CD4-positive, CD25-positive, alpha-beta regulatory T cell (primary cell): ENCODE measurements around the gene L1CAM. TPM values are rescaled to one million over a fixed set of nuclear protein-coding genes. Genes with fewer than 3 reads are reported as not detected.

ENCODE experiments used
- ATAC-seq, 2 donors: fragments of 150-1000 bp; cut with Tn5 transposase; one replicate each; pipeline ENCODE4 v1.10.0; 2021; ENCODE audit warnings: low read depth in 2 of 2, moderate number of reproducible peaks in 2 of 2, moderate library complexity in 1 of 2
- DNase-seq, 3 donors: peaks; one replicate each; pipeline versions ENCODE4 v3.0.0 to v3.0.0-alpha.2; 2012 to 2022; ENCODE audit warnings: mixed read lengths in 1 of 3
- H3K27ac ChIP-seq: one replicate; pipeline ENCODE4 v1.7.0; 2013; ENCODE audit warnings: mild to moderate bottlenecking, low read length; ENCODE audit not compliant: insufficient read depth, poor library complexity, severe bottlenecking
- H3K27me3 ChIP-seq: one replicate; pipeline ENCODE4 v1.7.0; 2013; ENCODE audit warnings: low read length; ENCODE audit not compliant: control insufficient read depth, insufficient read depth
- H3K36me3 ChIP-seq: one replicate; pipeline ENCODE4 v1.7.0; 2013; ENCODE audit warnings: mild to moderate bottlenecking, low read length, moderate library complexity; ENCODE audit not compliant: control insufficient read depth, insufficient read depth
- H3K4me1 ChIP-seq: 2 replicates; pipeline ENCODE4 v1.7.0; 2013; ENCODE audit warnings: mild to moderate bottlenecking, low read length; ENCODE audit not compliant: insufficient read depth, control insufficient read depth, poor library complexity, severe bottlenecking
- H3K4me3 ChIP-seq: one replicate; pipeline ENCODE4 v1.7.0; 2013; ENCODE audit warnings: low read depth, mild to moderate bottlenecking, low read length, moderate library complexity
- H3K9me3 ChIP-seq, 2 experiments: 1 replicate in 1 of 2; 2 replicates in 1 of 2; pipeline ENCODE4 v1.7.0; 2013; ENCODE audit warnings: low read length in 2 of 2, mild to moderate bottlenecking in 1 of 2, moderate library complexity in 1 of 2; ENCODE audit not compliant: control insufficient read depth in 2 of 2
- H3K27ac Mint-ChIP-seq, 3 donors: one replicate each; pipeline ENCODE4 v1.8.0; 2020 to 2022; ENCODE audit warnings: mild to moderate bottlenecking in 3 of 3, mixed read lengths in 3 of 3, moderate library complexity in 2 of 3
- H3K27me3 Mint-ChIP-seq: one replicate; pipeline ENCODE4 v1.8.0; 2022; ENCODE audit warnings: mild to moderate bottlenecking, mixed read lengths
- H3K36me3 Mint-ChIP-seq: one replicate; pipeline ENCODE4 v1.8.0; 2020; ENCODE audit warnings: mixed read lengths
- H3K4me1 Mint-ChIP-seq, 4 donors: one replicate each; pipeline ENCODE4 v1.8.0; 2020 to 2022; ENCODE audit warnings: mixed read lengths in 4 of 4, mild to moderate bottlenecking in 1 of 4
- H3K4me3 Mint-ChIP-seq, 4 donors: one replicate each; pipeline ENCODE4 v1.8.0; 2020 to 2022; ENCODE audit warnings: mild to moderate bottlenecking in 4 of 4, mixed read lengths in 4 of 4, moderate library complexity in 3 of 4
- H3K9me3 Mint-ChIP-seq, 7 donors: one replicate each; pipeline ENCODE4 v1.8.0; 2020 to 2022; ENCODE audit warnings: mixed read lengths in 7 of 7, mild to moderate bottlenecking in 3 of 7, moderate library complexity in 2 of 7
- polyA plus RNA-seq, 4 donors: library from polyadenylated mRNA; unstranded; fragments of 300-500 nt; fragmentation: Illumina TruSeq; gene quantifications; one replicate each; pipeline ENCODE4 v1.2.3, GENCODE V29; 2021
- total RNA-seq: library from RNA; stranded (reverse); gene quantifications from one replicate; pipeline ENCODE4 v1.2.3, GENCODE V29; 2022

L1CAM gene, protein sequence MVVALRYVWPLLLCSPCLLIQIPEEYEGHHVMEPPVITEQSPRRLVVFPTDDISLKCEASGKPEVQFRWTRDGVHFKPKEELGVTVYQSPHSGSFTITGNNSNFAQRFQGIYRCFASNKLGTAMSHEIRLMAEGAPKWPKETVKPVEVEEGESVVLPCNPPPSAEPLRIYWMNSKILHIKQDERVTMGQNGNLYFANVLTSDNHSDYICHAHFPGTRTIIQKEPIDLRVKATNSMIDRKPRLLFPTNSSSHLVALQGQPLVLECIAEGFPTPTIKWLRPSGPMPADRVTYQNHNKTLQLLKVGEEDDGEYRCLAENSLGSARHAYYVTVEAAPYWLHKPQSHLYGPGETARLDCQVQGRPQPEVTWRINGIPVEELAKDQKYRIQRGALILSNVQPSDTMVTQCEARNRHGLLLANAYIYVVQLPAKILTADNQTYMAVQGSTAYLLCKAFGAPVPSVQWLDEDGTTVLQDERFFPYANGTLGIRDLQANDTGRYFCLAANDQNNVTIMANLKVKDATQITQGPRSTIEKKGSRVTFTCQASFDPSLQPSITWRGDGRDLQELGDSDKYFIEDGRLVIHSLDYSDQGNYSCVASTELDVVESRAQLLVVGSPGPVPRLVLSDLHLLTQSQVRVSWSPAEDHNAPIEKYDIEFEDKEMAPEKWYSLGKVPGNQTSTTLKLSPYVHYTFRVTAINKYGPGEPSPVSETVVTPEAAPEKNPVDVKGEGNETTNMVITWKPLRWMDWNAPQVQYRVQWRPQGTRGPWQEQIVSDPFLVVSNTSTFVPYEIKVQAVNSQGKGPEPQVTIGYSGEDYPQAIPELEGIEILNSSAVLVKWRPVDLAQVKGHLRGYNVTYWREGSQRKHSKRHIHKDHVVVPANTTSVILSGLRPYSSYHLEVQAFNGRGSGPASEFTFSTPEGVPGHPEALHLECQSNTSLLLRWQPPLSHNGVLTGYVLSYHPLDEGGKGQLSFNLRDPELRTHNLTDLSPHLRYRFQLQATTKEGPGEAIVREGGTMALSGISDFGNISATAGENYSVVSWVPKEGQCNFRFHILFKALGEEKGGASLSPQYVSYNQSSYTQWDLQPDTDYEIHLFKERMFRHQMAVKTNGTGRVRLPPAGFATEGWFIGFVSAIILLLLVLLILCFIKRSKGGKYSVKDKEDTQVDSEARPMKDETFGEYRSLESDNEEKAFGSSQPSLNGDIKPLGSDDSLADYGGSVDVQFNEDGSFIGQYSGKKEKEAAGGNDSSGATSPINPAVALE
- total RNA-seq (2.1 TPM), polyA plus RNA-seq (under 1 TPM in 1 of 4 donors, not detected in 3; 0.67 TPM)

DNA sequence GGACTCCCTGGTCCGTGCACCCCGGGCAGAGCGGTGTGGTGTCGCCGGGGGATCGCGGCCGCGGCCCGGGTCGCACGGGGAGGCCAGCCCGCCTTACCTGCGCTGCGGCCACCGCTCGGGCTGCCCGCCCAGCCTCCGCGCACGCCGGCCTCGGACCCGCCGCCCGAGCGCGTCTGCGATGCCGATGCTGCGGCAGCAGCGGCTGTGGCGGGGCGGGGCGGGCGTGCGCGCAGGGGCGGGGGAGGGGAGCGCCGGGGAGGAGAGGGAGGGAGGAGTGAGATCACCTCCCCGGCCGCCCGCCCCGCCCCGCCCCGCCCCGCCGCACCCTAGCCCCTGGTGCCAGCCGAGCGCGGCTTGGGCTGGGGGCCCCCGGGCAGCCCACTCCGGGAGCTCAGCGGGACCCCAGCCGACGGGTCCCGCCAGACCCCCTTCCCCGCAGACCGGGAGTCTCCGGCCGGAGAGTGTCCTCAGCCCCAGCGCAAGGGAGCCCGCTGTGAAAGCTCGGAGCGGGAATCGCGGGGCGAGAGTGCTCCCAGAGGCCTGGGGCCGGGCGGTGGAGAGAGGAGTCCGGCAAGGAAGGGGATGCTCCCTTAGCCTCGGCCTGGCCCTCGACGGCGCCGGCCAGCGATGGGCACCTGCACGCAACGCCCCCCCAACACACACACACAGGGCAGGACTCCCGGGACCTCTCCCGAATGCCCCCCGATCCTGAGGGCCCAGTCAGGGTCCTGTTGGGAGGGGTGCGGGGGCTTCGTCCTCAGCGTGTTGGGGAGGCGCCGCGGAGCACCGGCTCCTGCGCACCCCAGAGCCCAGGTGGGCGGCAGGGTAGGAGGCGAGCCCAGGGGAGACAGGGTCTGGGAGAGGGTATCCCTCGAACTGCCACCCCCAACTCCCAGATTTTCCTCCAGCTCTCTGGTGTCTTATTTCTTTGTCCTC is at the start of gene L1CAM:
Gene L1CAM, minus strand, starts transcription at position 206 of the 936 bp plus-strand sequence. CDS start 10,337 bp downstream, outside the sequence.
- Histone ChIP-seq H3K9me3 (no peaks in the 10 kb centered on the region), H3K36me3 (no peaks in the 10 kb centered on the region), H3K4me1 (peaks cover 9% of the 10 kb centered on the region), H3K27me3 (peaks cover 8% of the 10 kb centered on the region), H3K27ac (no peak within 1 kb of the TSS), H3K4me3 (no peak within 1 kb of the TSS)
- no peaks in the 10 kb centered on the region for H3K9me3 Mint-ChIP-seq
- peaks cover 0 to 5% (median 0%) of the 10 kb centered on the region in 4 donors for H3K4me1 Mint-ChIP-seq
- peak in 1 of 2 donors; percentile 31 for ATAC-seq
- H3K4me3 Mint-ChIP-seq: peak within 1 kb of the TSS in 2 of 4 donors; percentile 31 to 41
- no peak within 1 kb of the TSS for H3K27ac Mint-ChIP-seq
- H3K36me3 Mint-ChIP-seq: no peaks in the 10 kb centered on the region
- no peak for DNase-seq
- H3K27me3 Mint-ChIP-seq: peaks cover 28% of the 10 kb centered on the region

DNA sequence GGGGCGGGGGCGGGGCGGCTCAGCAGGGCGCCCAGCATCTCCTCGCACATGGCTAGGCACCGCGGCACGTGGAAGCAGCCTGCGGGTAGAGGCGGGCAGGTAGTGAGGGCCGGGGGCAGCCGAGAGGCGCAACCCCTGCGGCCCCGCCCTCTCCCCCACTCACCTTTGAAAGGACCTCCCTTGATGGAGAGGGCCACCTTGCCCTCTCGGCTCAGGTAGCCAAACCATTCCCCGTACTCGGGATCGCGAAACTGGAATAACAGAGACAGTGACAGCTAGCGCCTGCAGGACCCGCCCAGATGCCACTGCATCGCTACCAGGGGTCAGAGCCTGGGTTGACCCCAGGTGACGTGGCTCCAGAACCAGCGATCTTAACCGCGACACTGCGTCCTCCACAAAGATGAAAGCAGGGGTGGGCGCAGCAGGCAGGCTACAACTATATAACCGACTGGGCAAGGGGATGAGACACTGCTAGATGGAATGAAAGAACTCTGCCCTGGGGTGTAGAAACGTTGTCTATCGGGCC is 49.4 kb upstream of the L1CAM start:
- peak overlapping the region in 2 of 3 donors; percentile 35 to 42 for H3K27ac Mint-ChIP-seq
- ATAC-seq (no peak), DNase-seq (no peak)
- no peaks in the 10 kb centered on the region for H3K27me3 Mint-ChIP-seq
- Histone ChIP-seq H3K4me3 (no peak overlapping the region), H3K36me3 (peaks cover 2% of the 10 kb centered on the region), H3K4me1 (peaks cover 7% of the 10 kb centered on the region), H3K27me3 (no peaks in the 10 kb centered on the region), H3K9me3 (no peaks in the 10 kb centered on the region), H3K27ac (no peak overlapping the region)
- H3K36me3 Mint-ChIP-seq: peaks cover 6% of the 10 kb centered on the region
- H3K4me1 Mint-ChIP-seq: peaks cover 0 to 41% (median 12%) of the 10 kb centered on the region in 4 donors
- H3K9me3 Mint-ChIP-seq: no peaks in the 10 kb centered on the region
- H3K4me3 Mint-ChIP-seq: peak overlapping the region; percentile 74 to 85 (median 80)

DNA sequence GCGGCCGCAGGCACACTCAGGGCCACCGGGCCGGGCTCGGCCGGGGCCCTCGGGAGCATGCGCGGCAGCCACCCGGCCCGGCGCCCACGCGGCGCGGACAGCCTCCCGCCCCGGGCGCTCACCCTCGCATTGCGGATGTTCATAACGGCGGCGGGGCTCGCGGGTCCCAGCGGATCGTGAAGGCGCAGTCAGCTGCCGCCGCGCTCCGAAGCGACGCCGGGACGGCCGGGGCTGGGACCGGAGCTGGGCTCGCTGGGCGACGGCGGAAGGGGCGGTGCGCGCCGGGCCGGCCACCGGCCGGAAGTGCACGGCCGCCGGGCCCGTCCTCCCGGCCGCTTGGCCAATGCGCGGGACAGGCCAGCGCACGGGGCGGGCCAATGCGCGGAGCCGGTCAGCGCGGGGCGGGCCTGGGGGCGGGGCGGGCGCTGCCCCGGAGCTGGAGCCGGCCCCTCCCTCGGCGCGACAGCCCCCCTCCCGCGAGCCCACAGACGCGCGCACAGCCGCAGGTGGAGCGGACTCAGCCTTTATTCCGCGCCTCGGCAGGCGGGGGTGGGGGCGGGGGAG is 48.9 kb upstream of the L1CAM start, which contains the start of gene NAA10:
Gene NAA10, minus strand, starts transcription at position 276 of the 564 bp plus-strand sequence. Its CDS starts 133 bp downstream, at position 143.
- peak within 1 kb of the TSS; percentile 42 to 86 (median 79) for H3K27ac Mint-ChIP-seq
- Histone ChIP-seq H3K36me3 (peaks cover 2% of the 10 kb centered on the region), H3K27ac (peak within 1 kb of the TSS; percentile 41), H3K4me1 (peaks cover 9% of the 10 kb centered on the region), H3K27me3 (no peaks in the 10 kb centered on the region), H3K9me3 (no peaks in the 10 kb centered on the region), H3K4me3 (peak within 1 kb of the TSS; percentile 61)
- DNase-seq: peak; percentile 44 to 71 (median 57)
- ATAC-seq: peak; percentile 70 to 75
- H3K4me3 Mint-ChIP-seq: peak within 1 kb of the TSS; percentile 88 to 95 (median 92)
- peaks cover 0 to 42% (median 12%) of the 10 kb centered on the region in 4 donors for H3K4me1 Mint-ChIP-seq
- H3K36me3 Mint-ChIP-seq: peaks cover 6% of the 10 kb centered on the region
- H3K27me3 Mint-ChIP-seq: no peaks in the 10 kb centered on the region
- H3K9me3 Mint-ChIP-seq: no peaks in the 10 kb centered on the region

DNA sequence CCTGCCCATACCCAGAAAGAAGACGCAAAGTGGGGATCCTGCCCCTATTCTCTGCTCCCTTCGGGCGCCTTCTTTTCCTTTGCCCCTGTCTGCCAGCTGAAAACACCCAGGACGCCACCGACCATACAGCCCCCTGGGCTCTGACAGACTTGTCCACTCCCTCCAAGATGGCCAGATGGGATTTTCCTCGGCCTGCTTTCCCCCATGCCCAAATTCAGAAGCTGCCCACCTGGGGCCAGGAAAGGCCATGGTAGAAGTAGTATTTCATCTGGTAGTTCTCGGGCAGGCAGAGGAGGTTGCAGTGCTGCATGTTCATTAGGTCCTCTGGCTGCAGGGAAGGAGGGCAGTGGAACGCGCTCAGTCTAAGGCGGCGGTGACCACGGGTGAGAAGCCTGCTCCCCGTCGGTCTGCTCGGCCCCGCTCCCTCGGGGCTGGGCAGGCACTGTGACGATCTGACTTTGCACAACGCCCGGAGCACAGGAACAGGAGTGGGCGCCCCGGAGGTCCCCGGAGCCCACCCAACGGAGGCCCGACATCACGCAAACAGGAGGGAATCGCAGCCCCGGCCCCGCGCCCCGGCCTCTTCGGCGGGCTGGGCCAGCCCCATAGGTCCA is 48.3 kb upstream of the L1CAM start:
- ATAC-seq (peak in 1 of 2 donors; percentile 17), DNase-seq (no peak)
- Histone ChIP-seq H3K27ac (peak overlapping the region; percentile 41), H3K4me1 (peaks cover 14% of the 10 kb centered on the region), H3K27me3 (no peaks in the 10 kb centered on the region), H3K4me3 (peak overlapping the region; percentile 61), H3K9me3 (no peaks in the 10 kb centered on the region), H3K36me3 (peaks cover 2% of the 10 kb centered on the region)
- peaks cover 6% of the 10 kb centered on the region for H3K36me3 Mint-ChIP-seq
- H3K27me3 Mint-ChIP-seq: no peaks in the 10 kb centered on the region
- H3K9me3 Mint-ChIP-seq: no peaks in the 10 kb centered on the region
- H3K27ac Mint-ChIP-seq: peak overlapping the region; percentile 34 to 86 (median 79)
- peak overlapping the region; percentile 88 to 95 (median 92) for H3K4me3 Mint-ChIP-seq
- H3K4me1 Mint-ChIP-seq: peaks cover 0 to 48% (median 13%) of the 10 kb centered on the region in 4 donors

DNA sequence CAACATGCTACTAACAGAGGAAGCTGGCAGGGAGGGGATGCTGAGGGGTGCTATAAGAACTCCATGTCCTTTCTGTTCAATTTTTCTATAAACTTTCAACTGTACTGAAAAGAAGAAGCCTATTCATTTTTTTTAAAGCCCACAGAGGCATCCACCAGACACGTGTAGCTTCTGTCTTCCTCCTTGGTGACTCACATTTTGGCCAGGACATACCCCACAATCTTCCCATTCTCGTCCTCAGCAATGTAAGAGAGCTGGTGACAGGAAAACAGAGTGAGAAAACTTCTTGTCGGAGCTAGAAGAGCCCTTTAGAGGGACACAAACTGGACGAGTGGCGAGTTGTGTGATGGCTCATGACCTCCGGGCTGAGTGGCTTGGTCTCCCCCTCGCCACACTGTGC is 47.8 kb upstream of the L1CAM start:
- peaks cover 2% of the 10 kb centered on the region for H3K36me3 ChIP-seq
- H3K27ac Mint-ChIP-seq: peak overlapping the region; percentile 34 to 86 (median 79)
- peak overlapping the region; percentile 88 to 95 (median 92) for H3K4me3 Mint-ChIP-seq
- peaks cover 20% of the 10 kb centered on the region for H3K4me1 ChIP-seq
- H3K4me1 Mint-ChIP-seq: peaks cover 0 to 53% (median 14%) of the 10 kb centered on the region in 4 donors
- no peak for DNase-seq
- peak overlapping the region; percentile 41 for H3K27ac ChIP-seq
- H3K4me3 ChIP-seq: peak overlapping the region; percentile 61
- H3K36me3 Mint-ChIP-seq: peaks cover 6% of the 10 kb centered on the region
- no peaks in the 10 kb centered on the region for H3K9me3 ChIP-seq
- no peaks in the 10 kb centered on the region for H3K27me3 Mint-ChIP-seq
- H3K9me3 Mint-ChIP-seq: no peaks in the 10 kb centered on the region
- H3K27me3 ChIP-seq: no peaks in the 10 kb centered on the region
- ATAC-seq: no peak
